Osteocyte (in vitro differentiated cells): ENCODE data around the gene CTU1. TPM values are rescaled to one million over a fixed set of nuclear protein-coding genes. Genes with fewer than 3 reads are reported as not detected.

Source experiments
- DNase-seq: peaks from one replicate; pipeline ENCODE4 v3.0.0; 2021; ENCODE audit warnings: mixed read lengths; ENCODE audit not compliant: unreplicated experiment; ENCODE audit errors: extremely low spot score
- H3K27ac Mint-ChIP-seq: one replicate; pipeline ENCODE4 v1.8.0; 2021; ENCODE audit warnings: mild to moderate bottlenecking, mixed read lengths; ENCODE audit not compliant: unreplicated experiment
- H3K27me3 Mint-ChIP-seq: one replicate; pipeline ENCODE4 v1.8.0; 2021; ENCODE audit warnings: mixed read lengths; ENCODE audit not compliant: unreplicated experiment
- H3K36me3 Mint-ChIP-seq: one replicate; pipeline ENCODE4 v1.8.0; 2021; ENCODE audit warnings: mixed read lengths; ENCODE audit not compliant: unreplicated experiment
- H3K4me1 Mint-ChIP-seq: one replicate; pipeline ENCODE4 v1.8.0; 2021; ENCODE audit warnings: mixed read lengths; ENCODE audit not compliant: unreplicated experiment
- H3K4me3 Mint-ChIP-seq: one replicate; pipeline ENCODE4 v1.8.0; 2021; ENCODE audit warnings: mild to moderate bottlenecking, moderate library complexity, mixed read lengths; ENCODE audit not compliant: unreplicated experiment
- H3K9me3 Mint-ChIP-seq: one replicate; pipeline ENCODE4 v1.8.0; 2021; ENCODE audit warnings: mixed read lengths; ENCODE audit not compliant: unreplicated experiment
- CTCF ChIP-seq: fragments of 200-600 bp; sonication (generic); IDR thresholded peaks from 2 replicates; pipeline ENCODE4 v1.5.0; 2021; ENCODE audit warnings: antibody characterized with exemption, mild to moderate bottlenecking, moderate library complexity
- total RNA-seq: library from RNA; stranded (reverse); gene quantifications from 2 replicates; pipeline ENCODE4 v1.2.1, GENCODE V29; 2021

Gene CTU1
- total RNA-seq, 1 donor from 2014 or later, result 5.6 TPM

GRCh38 chr19:51116736-51117286, 8.6 kb upstream of the CTU1 start:
- TF ChIP-seq CTCF, result no peak
- Mint-ChIP-seq H3K27me3 (no peaks in the 10 kb centered on the region), H3K36me3 (no peaks in the 10 kb centered on the region), H3K4me3 (no peak overlapping the region), H3K27ac (no peak overlapping the region), H3K9me3 (no peaks in the 10 kb centered on the region), H3K4me1 (no peaks in the 10 kb centered on the region)
- DNase-seq, result no peak

GRCh38 chr19:51114087-51114729, 6.0 kb upstream of the CTU1 start:
- no peak overlapping the region for H3K27ac Mint-ChIP-seq
- H3K4me1 Mint-ChIP-seq, result no peaks in the 10 kb centered on the region
- DNase-seq, result no peak
- TF ChIP-seq CTCF, result no peak
- no peak overlapping the region for H3K4me3 Mint-ChIP-seq
- H3K36me3 Mint-ChIP-seq, result no peaks in the 10 kb centered on the region
- no peaks in the 10 kb centered on the region for H3K9me3 Mint-ChIP-seq
- H3K27me3 Mint-ChIP-seq, result no peaks in the 10 kb centered on the region

- Mint-ChIP-seq H3K27ac (no peak overlapping the region), H3K27me3 (no peaks in the 10 kb centered on the region), H3K4me1 (peaks cover 16% of the 10 kb centered on the region), H3K9me3 (no peaks in the 10 kb centered on the region), H3K4me3 (no peak overlapping the region), H3K36me3 (no peaks in the 10 kb centered on the region)
- peak; percentile 13 for TF ChIP-seq CTCF
- DNase-seq, result no peak
These were observed 3.4 kb upstream of the CTU1 start for GRCh38 chr19:51111606-51112005.

- Mint-ChIP-seq H3K36me3 (no peaks in the 10 kb centered on the region), H3K9me3 (no peaks in the 10 kb centered on the region), H3K4me3 (no peak overlapping the region), H3K27ac (no peak overlapping the region), H3K27me3 (no peaks in the 10 kb centered on the region), H3K4me1 (peaks cover 18% of the 10 kb centered on the region)
- no peak for TF ChIP-seq CTCF
- DNase-seq, result no peak
These were observed 2.4 kb upstream of the CTU1 start for GRCh38 chr19:51110666-51110971.

- peak overlapping the region; percentile 97 for H3K4me3 Mint-ChIP-seq
- DNase-seq, result no peak
- TF ChIP-seq CTCF, result no peak
- peaks cover 18% of the 10 kb centered on the region for H3K4me1 Mint-ChIP-seq
- no peaks in the 10 kb centered on the region for H3K36me3 Mint-ChIP-seq
- H3K27ac Mint-ChIP-seq, result peak overlapping the region; percentile 91
- H3K9me3 Mint-ChIP-seq, result no peaks in the 10 kb centered on the region
- H3K27me3 Mint-ChIP-seq, result no peaks in the 10 kb centered on the region
These were observed 567 bp upstream of the CTU1 start for GRCh38 chr19:51108805-51109146.
